ENCODE data around the gene ZBTB47.

The ZBTB47 gene

DNA sequence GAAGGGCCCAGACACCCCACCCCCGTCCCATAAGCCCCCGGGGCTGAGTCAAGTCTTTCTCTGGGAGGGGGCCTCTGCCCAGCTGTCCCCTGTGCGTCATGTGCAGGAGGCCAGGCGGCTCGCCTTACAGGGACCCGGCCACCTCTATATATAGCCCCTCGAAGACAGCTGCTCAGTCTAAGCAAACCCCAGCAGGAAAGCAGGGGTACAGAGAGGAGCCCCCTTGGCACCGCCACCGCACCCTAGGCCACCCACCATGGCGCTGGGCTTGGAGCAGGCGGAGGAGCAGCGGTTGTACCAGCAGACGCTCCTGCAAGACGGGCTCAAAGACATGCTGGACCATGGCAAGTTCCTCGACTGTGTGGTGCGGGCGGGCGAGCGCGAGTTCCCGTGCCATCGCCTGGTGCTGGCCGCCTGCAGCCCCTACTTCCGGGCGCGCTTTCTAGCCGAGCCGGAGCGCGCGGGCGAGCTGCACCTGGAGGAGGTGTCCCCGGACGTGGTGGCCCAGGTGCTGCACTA, 31.9 kb downstream of the ZBTB47 start, which contains the start of gene KLHL40:
TSS of gene KLHL40 (plus strand) at position 175 of the 519 bp plus-strand sequence. CDS start at position 257, 82 bp downstream.
- no peak for DNase-seq (ENCODE audit: low read depth)

- no peak for DNase-seq (ENCODE audit: low read depth)
These were observed 32.7 kb downstream of the ZBTB47 start for GRCh38 chr3:42685891-42686820.

DNA sequence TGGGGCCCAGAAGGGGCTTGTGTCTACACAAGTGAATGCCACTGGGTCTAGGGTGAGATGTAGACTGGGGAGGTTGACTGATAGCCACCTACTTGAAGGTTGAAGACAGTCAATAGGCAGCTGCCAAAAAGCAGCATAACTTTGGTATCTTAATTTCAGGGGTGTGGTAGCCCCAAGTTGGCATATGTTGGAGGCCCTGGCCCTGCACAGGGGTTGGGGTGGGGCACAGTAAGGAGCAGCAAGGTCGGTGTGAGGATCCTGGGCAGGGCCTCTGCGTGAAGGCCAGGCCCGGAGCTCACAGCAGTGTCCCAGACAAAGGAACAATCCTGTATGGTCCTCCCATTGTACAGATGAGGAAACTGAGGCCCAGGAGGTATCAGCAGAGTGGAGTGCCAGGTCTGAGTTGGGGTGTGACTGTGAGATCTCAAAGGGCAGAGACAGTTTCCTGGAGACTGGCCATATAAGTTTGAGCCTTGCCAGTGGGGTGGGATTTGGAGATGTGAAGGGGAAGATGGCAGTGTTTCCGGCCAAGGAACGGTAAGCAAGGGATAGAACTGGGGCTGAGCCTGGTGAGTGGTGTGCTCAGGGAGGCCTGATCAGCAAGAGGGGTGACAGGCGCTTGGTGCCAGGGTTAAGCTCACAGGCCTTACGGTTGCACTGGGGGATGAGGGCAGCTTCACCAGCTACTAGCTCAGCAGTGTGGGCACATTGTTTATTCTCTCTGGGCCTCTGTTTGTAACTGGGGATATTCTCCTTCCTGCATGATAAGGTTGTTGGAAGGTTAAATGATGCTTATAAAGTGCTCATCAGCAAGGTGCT, 33.5 kb downstream of the ZBTB47 start:
- DNase-seq (ENCODE audit: low read depth): no peak

DNA sequence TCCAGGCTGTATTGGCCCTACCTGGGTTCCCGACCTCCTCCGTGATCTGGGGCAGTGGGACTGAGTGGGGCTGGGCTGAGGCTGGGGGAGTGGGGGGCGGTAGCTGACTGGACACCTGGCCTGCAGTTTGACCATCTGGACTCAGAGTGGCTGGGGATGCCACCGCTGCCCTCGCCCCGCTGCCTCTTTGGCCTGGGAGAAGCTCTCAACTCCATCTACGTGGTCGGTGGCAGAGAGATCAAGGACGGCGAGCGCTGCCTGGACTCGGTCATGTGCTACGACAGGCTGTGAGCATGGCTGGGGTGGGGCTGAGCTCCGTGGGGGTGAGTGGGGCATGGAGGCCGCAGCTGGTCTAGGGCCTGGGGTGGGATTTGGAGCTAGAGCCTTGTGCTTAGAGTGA, 34.5 kb downstream of the ZBTB47 start:
- DNase-seq (ENCODE audit: low read depth): no peak

GRCh38 chr3:42688487-42689420, 35.3 kb downstream of the ZBTB47 start:
- DNase-seq (ENCODE audit: low read depth): no peak

DNA sequence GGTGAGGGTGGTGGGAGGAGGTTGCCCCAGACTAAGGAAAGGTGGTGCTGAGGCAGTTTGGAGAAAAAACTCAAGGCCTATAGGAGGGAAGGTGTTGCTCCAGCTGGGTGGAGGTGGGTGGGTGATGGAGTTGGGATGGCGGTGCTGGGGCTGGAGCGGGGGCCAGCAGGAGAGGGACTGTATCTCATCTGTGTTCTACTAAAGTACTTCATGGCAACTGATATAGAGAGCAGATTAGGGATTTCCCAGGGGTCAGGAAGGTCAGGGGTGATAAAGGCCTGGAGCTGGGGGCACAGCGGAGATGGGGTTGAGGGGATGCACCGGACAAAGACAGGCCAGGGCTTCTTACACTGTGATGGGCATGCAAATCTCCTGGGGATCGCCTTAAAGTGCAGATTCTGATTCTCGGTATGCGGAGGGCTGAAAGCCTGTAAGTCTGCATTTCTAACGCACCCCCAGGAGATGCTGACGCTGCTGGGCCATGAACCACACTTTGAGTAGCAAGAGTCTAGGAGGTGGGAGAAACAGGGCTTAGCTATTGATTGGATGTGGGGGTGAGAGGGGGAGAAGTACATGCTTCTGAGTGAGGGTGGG, 36.0 kb downstream of the ZBTB47 start:
- no peak for DNase-seq (ENCODE audit: low read depth)

- DNase-seq (ENCODE audit: low read depth): no peak
These were observed 36.7 kb downstream of the ZBTB47 start for GRCh38 chr3:42690191-42690590.

- no peak for DNase-seq (ENCODE audit: low read depth)
These were observed 37.5 kb downstream of the ZBTB47 start for GRCh38 chr3:42690766-42691680.

DNA sequence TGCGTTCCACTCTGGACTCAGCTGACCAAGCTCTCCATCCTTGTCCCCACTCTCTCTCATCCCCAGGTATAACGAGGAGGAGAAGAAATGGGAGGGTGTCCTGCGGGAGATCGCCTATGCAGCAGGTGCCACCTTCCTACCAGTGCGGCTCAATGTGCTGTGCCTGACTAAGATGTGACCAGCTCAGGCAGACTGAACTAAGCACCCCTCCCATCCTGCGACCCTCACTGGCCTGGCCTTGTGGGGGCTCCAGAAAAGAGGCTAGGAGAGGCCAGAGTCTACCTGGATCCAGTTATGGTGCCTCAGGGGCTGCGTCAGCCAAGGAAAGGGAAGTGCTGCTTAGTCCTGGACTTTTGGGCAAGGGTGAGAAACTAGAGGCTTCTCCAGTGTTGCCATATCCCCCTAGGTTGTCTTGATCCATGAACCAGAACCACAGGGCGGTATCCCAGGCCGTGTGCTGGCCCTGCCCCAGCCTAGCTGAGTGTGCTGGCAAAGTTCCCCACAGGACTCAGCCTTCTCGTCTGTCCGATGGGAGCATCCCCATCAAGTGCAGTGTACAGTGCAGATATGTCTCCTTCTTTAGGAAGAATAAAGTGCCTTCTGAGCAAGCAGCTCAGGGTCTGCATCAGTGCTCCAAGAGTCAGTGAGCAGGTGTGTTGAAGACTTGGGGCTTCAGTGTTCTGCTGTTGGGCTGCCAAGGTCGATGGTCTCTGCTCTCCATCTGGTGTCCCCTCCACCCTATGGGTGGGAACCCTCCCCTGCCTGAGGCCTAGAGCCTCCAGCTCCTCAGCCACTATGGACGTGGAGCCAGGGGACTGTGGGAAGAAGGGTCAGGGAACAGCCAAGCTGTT, 38.5 kb downstream of the ZBTB47 start:
- no peak for DNase-seq (ENCODE audit: low read depth)

DNA sequence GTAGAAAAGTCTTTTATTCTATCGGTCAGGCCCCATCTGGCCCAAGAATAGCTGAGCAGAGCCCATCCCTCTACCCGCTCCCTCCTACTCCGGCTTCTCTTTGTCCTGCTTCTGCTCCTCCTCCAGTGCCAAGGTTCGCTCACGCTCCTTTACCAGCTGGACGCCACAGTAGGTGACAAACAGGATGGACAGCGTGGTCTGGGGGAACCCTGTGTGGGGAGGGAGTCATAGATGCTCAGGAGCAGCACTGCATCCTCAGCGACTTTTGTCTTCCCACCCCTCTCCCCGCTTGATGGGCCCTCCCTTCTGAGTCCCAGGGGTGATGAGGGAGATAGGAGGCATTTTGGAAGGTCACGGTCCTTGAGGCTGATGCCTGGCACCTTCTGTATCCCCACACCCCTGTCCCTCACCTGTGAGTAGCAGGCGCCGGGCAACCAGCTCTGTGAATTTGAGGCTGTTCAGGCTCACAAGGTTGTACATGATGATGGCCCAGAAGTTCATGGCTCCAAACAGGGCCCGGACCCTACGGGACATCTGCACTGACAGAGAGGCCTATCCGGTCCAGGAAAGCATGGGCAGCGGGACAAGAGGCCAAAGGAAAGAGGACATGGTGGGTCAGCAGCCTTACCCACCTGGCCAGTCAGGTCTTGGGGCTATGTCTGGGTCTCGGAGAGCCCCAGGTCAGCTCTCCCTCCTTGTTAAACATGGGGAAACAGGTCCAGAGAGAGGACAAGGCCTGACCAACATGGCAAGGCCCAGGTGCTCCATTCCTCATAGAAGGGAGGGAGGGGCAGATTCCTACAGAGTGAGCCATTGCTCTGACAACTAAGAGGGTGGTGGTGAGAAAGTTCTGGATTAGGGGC, 39.4 kb downstream of the ZBTB47 start:
- DNase-seq (ENCODE audit: low read depth): no peak

- DNase-seq (ENCODE audit: low read depth): no peak
These were observed 40.0 kb downstream of the ZBTB47 start for GRCh38 chr3:42693530-42693930.

DNA sequence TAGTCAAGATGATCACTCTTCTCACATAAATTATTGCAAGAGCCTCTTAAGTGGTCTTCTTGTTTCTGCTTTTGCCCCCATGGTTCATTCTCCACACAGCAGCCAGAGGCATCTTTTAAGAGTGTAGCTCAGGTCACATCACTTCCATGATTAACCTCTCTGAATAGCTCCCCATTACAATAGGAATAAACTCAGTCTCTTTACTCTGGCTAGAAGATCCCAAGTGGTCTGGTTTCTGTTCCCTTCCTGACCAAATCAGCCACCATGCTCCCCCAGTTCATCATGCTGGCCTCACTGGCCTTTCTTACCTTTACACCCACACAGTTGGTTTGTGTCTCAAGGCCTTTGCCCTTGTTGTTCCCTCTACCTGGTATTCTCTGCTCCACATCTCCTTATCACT, 40.9 kb downstream of the ZBTB47 start:
- no peak for DNase-seq (ENCODE audit: low read depth)

DNA sequence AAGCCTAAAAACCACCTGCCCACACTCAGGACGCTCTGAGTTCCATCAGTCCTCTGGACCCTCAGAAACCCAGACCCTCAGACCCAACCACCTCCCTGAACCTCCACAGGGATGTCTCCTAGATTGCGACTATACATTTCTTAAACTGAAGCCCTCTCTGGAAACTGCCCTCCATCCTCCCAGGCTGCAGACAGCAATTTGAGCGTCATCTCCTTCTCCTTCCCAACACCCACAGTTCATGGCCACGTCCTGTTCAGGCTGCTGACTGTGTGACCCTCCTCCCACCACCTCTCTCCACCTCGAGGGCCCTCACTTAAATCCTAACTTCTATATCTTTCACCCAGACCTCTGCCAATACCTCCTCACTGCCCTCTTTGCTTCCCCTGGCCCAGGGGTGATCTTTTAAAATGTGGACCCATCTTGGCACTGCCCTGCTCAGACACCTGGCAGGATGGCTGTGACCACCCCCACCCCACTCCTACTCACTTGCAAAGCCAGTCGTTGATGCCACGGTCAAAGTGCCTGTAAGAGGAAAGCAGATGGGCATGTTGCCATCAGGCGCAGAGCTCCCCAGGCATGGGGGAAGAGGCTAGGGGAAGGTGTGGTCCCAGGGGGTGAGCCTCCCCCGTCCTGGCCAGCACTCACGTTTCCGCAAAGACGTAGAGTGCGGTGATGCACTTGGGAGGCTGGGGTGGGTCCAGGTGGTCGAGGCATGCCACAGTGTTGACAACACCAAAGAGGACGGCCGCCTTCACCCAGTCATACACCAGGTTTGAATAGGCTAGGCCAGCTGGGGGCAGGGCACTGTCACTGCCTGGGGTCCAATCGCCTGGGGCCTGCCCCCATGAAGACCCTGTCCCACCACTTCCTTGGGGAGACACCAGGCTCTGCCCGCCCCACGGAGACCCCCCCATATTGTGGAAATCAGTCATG, 43.1 kb downstream of the ZBTB47 start:
- no peak for DNase-seq (ENCODE audit: low read depth)

DNA sequence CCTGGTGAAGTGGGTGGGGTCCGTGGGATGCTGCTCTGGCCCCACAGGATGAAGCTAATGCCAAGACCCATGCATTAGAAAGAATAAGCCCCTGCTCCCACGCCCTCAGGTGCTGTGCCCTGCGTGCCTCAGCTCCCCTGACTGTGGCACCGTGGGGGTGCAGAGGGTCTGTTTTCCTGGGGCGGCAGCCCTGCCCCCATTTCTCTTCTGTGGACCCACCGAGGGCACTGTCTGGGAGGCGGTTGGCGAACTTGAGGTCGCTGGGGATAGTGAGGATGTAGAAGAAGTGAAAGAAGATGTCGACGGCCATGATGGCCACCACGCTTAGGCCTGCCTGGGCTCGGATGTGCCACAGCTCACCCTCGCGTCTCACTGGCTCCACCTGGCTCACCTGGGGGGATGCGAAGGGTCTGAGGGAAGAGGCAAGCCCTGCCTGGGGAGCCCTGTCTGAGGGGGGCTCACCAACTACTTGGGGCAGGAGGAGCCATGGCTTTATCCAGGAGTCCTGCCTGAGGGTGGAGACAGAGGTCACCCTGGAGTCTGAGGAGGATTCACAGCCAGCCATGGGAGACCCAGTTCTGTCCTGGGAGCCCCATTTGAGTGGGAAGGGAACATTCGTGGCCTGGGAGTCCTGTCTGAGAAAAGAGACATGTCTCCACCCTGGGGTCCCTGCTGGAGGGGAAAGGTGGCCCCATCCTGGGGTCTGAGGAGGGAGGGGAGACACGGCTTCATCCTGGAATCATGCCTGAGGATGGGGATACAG, 44.0 kb downstream of the ZBTB47 start:
- DNase-seq (ENCODE audit: low read depth): no peak

DNA sequence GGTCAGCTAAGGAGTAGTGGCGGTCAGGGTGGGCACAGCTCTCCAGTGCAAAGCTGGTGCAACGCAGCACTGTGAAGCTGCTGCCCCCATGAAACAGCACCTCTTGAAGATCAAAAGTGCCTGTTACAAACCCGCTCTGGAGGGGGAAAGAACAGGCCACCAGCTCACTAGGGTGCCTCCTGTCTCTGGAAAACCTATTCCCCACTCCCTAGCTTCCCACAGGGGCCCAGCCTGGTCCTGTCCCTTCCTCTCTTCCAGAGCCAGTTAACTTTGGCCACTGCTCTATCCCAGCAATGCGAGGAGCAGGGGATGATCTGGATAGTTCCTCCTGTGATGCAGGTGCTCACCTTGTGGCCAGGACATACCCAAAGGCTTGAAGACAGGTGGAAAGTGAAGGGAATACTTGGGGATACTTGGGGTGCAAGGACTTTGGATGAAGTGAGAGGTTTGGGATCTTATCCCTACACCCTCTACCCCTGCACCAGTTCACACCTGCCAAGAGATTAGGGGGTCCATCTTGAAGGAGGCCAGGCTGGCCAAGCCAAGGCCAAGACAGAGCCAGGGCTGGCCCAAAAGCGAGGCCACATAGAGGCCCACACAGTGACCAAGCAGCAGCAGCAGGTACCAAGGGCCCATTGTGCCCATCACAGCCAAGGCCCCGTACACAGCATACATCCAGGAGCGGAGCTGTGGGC, 44.9 kb downstream of the ZBTB47 start:
- DNase-seq (ENCODE audit: low read depth): no peak

- no peak for DNase-seq (ENCODE audit: low read depth)
These were observed 45.4 kb downstream of the ZBTB47 start for GRCh38 chr3:42698911-42699230.

All from CMK (cell line).